Neural cell (in vitro differentiated cells): Measurements from ENCODE around the gene AMPD2.

ENCODE experiments used
- EP300 ChIP-seq: fragments of 450-650 bp; conservative IDR thresholded peaks from 2 replicates; pipeline ENCODE4 v1.6.1; 2014; ENCODE audit warnings: antibody characterized with exemption, mild to moderate bottlenecking, moderate library complexity; ENCODE audit not compliant: poor library complexity, severe bottlenecking
- EZH2 ChIP-seq: fragments of 200-600, 300-800 bp; shearing (Covaris generic), sonication (generic); IDR thresholded peaks from 2 replicates; pipeline ENCODE4 v1.6.1; 2014; ENCODE audit warnings: antibody characterized with exemption, low read length, borderline replicate concordance, mild to moderate bottlenecking; ENCODE audit not compliant: insufficient read depth, poor library complexity, severe bottlenecking
- MXI1 ChIP-seq: fragments of 450-650 bp; conservative IDR thresholded peaks from 2 replicates; pipeline ENCODE4 v1.6.1; 2014; ENCODE audit warnings: antibody characterized with exemption, mild to moderate bottlenecking; ENCODE audit not compliant: poor library complexity, severe bottlenecking
- POLR2AphosphoS5 ChIP-seq: IDR thresholded peaks from 2 replicates; pipeline ENCODE4 v1.6.1; 2012
- RAD21 ChIP-seq: fragments of 450-650 bp; conservative IDR thresholded peaks from 2 replicates; pipeline ENCODE4 v1.6.1; 2014; ENCODE audit warnings: antibody characterized with exemption, mild to moderate bottlenecking, moderate library complexity
- TAF1 ChIP-seq: IDR thresholded peaks from 2 replicates; pipeline ENCODE4 v1.6.1; 2012; ENCODE audit warnings: low read depth
- TF ChIP-seq, protein P1 (sequence below): fragments of 450-650 bp; IDR thresholded peaks from 2 replicates; pipeline ENCODE4 v1.5.1; 2014; ENCODE audit warnings: antibody characterized with exemption, mild to moderate bottlenecking, moderate library complexity; ENCODE audit not compliant: poor library complexity, severe bottlenecking
- TF ChIP-seq, protein P2 (sequence below): IDR thresholded peaks from 2 replicates; pipeline ENCODE4 v1.6.1; 2012; ENCODE audit warnings: borderline replicate concordance

DNA sequence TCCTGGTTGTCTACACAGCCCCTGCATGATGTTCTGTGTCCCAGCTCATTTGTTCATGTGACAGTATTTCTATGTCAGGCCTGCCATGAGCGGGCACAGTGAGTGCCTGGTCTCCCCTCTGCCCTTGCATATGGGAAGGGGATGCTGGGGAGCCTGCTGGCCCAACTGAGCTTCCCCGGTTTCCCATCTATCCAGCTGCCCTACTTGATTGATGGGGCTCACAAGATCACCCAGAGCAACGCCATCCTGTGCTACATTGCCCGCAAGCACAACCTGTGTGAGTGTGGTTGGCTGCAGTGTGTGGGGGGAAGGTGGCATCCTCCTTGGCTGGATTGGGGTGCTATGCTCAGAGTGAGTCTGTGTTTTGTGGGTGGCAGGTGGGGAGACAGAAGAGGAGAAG is 37.8 kb downstream of the AMPD2 start:
- no peak for TF ChIP-seq POLR2AphosphoS5
- TF ChIP-seq, protein P1, sequence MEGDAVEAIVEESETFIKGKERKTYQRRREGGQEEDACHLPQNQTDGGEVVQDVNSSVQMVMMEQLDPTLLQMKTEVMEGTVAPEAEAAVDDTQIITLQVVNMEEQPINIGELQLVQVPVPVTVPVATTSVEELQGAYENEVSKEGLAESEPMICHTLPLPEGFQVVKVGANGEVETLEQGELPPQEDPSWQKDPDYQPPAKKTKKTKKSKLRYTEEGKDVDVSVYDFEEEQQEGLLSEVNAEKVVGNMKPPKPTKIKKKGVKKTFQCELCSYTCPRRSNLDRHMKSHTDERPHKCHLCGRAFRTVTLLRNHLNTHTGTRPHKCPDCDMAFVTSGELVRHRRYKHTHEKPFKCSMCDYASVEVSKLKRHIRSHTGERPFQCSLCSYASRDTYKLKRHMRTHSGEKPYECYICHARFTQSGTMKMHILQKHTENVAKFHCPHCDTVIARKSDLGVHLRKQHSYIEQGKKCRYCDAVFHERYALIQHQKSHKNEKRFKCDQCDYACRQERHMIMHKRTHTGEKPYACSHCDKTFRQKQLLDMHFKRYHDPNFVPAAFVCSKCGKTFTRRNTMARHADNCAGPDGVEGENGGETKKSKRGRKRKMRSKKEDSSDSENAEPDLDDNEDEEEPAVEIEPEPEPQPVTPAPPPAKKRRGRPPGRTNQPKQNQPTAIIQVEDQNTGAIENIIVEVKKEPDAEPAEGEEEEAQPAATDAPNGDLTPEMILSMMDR: no peak
- no peak for TF ChIP-seq RAD21
- no peak for TF ChIP-seq TAF1
- TF ChIP-seq EZH2: no peak
- TF ChIP-seq, protein P2, sequence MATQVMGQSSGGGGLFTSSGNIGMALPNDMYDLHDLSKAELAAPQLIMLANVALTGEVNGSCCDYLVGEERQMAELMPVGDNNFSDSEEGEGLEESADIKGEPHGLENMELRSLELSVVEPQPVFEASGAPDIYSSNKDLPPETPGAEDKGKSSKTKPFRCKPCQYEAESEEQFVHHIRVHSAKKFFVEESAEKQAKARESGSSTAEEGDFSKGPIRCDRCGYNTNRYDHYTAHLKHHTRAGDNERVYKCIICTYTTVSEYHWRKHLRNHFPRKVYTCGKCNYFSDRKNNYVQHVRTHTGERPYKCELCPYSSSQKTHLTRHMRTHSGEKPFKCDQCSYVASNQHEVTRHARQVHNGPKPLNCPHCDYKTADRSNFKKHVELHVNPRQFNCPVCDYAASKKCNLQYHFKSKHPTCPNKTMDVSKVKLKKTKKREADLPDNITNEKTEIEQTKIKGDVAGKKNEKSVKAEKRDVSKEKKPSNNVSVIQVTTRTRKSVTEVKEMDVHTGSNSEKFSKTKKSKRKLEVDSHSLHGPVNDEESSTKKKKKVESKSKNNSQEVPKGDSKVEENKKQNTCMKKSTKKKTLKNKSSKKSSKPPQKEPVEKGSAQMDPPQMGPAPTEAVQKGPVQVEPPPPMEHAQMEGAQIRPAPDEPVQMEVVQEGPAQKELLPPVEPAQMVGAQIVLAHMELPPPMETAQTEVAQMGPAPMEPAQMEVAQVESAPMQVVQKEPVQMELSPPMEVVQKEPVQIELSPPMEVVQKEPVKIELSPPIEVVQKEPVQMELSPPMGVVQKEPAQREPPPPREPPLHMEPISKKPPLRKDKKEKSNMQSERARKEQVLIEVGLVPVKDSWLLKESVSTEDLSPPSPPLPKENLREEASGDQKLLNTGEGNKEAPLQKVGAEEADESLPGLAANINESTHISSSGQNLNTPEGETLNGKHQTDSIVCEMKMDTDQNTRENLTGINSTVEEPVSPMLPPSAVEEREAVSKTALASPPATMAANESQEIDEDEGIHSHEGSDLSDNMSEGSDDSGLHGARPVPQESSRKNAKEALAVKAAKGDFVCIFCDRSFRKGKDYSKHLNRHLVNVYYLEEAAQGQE: no peak
- TF ChIP-seq EP300: no peak
- TF ChIP-seq MXI1: no peak
